LNCAP (cell line): Measurements from ENCODE around the gene MAF.

ENCODE experiments used
- CTCF ChIP-seq: fragments of 450-650 bp; IDR thresholded peaks from 2 replicates; pipeline ENCODE4 v1.5.1; 2017; ENCODE audit warnings: mild to moderate bottlenecking

Gene MAF

GRCh38 chr16:79564671-79565107 lies 35.8 kb downstream of the MAF start:
- TF ChIP-seq CTCF: no peak

- TF ChIP-seq CTCF: no peak
These were observed 36.6 kb downstream of the MAF start for GRCh38 chr16:79563921-79564320.

- no peak for TF ChIP-seq CTCF
These were observed 38.2 kb downstream of the MAF start for GRCh38 chr16:79562166-79562823.

- no peak for TF ChIP-seq CTCF
These were observed 38.8 kb downstream of the MAF start for GRCh38 chr16:79561729-79562128.

GRCh38 chr16:79560923-79561322 lies 39.6 kb downstream of the MAF start:
- TF ChIP-seq CTCF: no peak

- TF ChIP-seq CTCF: no peak
These were observed 40.2 kb downstream of the MAF start for GRCh38 chr16:79560318-79560717.

- TF ChIP-seq CTCF: no peak
These were observed 41.0 kb downstream of the MAF start for GRCh38 chr16:79559532-79559931.

- TF ChIP-seq CTCF: no peak
These were observed 43.1 kb downstream of the MAF start for GRCh38 chr16:79557421-79557820.
